Activated naive CD8-positive, alpha-beta T cell treated with anti-CD3 and anti-CD28 coated beads for 36 hours (primary cell): ENCODE results near the gene WDR38. TPM values are rescaled to one million over a fixed set of nuclear protein-coding genes. Genes with fewer than 3 reads are reported as not detected.

ENCODE experiments used
- DNase-seq: peaks from one replicate; pipeline ENCODE4 v3.0.0; 2021
- H3K27ac Mint-ChIP-seq: one replicate; pipeline ENCODE4 v1.8.0; 2022; ENCODE audit warnings: mild to moderate bottlenecking, moderate library complexity, mixed read lengths
- H3K27me3 Mint-ChIP-seq: one replicate; pipeline ENCODE4 v1.8.0; 2022; ENCODE audit warnings: mild to moderate bottlenecking, mixed read lengths
- H3K36me3 Mint-ChIP-seq: one replicate; pipeline ENCODE4 v1.8.0; 2021; ENCODE audit warnings: mild to moderate bottlenecking, mixed read lengths
- H3K4me1 Mint-ChIP-seq: one replicate; pipeline ENCODE4 v1.8.0; 2021; ENCODE audit warnings: mixed read lengths
- H3K4me3 Mint-ChIP-seq: one replicate; pipeline ENCODE4 v1.8.0; 2022; ENCODE audit warnings: mild to moderate bottlenecking, moderate library complexity, mixed read lengths
- H3K9me3 Mint-ChIP-seq: one replicate; pipeline ENCODE4 v1.8.0; 2022; ENCODE audit warnings: mixed read lengths
- total RNA-seq, 2 experiments: library from RNA; stranded (reverse); gene quantifications; one replicate each; pipeline ENCODE4 v1.2.3, GENCODE V29; 2021

WDR38 gene, protein sequence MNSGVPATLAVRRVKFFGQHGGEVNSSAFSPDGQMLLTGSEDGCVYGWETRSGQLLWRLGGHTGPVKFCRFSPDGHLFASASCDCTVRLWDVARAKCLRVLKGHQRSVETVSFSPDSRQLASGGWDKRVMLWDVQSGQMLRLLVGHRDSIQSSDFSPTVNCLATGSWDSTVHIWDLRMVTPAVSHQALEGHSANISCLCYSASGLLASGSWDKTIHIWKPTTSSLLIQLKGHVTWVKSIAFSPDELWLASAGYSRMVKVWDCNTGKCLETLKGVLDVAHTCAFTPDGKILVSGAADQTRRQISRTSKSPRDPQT
- total RNA-seq: not detected

DNA sequence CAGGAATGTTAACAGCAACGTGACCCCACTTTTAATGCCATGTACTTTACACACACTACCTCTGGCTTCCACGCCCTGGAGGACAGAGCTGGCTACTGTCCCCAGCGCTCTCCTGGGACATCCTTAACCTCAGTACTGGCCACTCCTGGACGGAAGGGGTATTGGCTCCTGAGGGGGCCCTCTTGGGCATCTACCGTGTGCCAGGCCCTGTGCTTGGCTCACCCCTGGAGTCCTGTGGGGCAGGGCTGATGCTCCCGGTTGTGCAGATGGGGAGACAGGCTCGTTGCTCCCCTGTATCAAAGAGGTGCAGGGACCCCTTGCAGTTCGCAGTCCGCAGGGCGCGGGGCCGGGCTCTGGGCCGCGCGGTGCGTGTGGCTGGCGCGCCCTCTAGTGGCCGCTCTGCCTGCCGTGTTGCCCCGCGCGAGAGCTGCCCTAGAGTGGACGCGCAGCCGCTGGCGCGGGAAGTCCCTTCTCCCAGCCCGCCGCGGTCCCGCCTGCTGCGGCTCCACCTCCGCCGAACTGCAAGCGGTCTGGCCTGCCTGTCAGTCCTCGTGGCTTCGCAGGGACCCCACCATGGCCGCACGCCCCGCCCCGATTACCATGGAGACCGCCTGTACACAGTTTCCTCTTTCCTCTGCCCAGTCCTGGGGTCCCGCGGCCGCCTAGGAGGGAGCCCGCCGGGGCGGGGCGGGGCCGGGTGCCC lies at the start of gene WDR38:
Gene WDR38, plus strand, starts transcription at position 632 of the 703 bp plus-strand sequence. CDS start 72 bp downstream, outside the sequence.
- peak; percentile 86 for DNase-seq
- peaks cover 13% of the 10 kb centered on the region for H3K36me3 Mint-ChIP-seq
- H3K27ac Mint-ChIP-seq: no peak within 1 kb of the TSS
- H3K4me3 Mint-ChIP-seq: peak within 1 kb of the TSS; percentile 71
- H3K27me3 Mint-ChIP-seq: peaks cover 16% of the 10 kb centered on the region
- H3K4me1 Mint-ChIP-seq: peaks cover 16% of the 10 kb centered on the region
- H3K9me3 Mint-ChIP-seq: no peaks in the 10 kb centered on the region

DNA sequence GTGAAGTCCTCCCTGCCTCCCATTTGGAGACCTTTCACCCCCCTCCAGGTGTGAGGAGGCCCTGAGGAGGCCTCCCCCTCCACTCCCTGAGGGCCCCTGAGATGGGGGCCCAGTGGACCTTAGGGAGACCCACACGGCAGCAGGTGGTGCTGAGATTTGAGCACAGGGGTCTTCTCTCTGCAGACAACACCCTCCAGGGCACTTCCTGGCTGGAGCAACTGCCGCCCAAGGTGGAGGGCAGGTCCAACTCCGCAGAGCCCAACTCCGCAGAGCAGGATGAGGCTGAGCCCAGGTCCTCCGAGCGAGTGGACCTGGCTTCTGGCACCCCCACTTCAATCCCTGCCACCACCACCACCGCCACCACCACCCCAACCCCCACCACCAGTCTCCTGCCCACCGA lies 49.3 kb upstream of the WDR38 start:
- H3K27me3 Mint-ChIP-seq: peaks cover 15% of the 10 kb centered on the region
- no peaks in the 10 kb centered on the region for H3K36me3 Mint-ChIP-seq
- DNase-seq: no peak
- no peak overlapping the region for H3K27ac Mint-ChIP-seq
- no peaks in the 10 kb centered on the region for H3K4me1 Mint-ChIP-seq
- H3K4me3 Mint-ChIP-seq: no peak overlapping the region
- H3K9me3 Mint-ChIP-seq: no peaks in the 10 kb centered on the region

DNA sequence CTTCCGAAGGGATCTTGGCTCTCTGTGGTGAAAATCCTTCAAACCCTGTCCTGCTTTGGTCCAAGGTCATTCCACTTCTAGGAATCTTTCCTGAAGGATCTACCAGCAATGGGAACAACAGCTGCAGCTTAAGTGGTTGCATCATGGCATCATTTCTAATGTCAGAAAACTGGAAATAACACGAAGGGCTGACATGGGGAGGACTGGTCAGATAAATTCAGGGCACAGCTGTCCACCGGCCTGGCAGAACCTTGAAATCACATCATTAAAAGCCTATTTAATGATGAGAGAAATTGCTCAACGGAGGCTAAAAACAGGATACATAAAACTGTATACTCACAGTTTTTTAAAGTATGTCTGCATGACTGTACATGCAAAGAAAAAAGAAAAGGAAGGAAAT lies 48.1 kb upstream of the WDR38 start:
- Mint-ChIP-seq H3K27ac (no peak overlapping the region), H3K9me3 (no peaks in the 10 kb centered on the region), H3K27me3 (peaks cover 9% of the 10 kb centered on the region), H3K36me3 (no peaks in the 10 kb centered on the region), H3K4me3 (no peak overlapping the region), H3K4me1 (no peaks in the 10 kb centered on the region)
- DNase-seq: no peak

DNA sequence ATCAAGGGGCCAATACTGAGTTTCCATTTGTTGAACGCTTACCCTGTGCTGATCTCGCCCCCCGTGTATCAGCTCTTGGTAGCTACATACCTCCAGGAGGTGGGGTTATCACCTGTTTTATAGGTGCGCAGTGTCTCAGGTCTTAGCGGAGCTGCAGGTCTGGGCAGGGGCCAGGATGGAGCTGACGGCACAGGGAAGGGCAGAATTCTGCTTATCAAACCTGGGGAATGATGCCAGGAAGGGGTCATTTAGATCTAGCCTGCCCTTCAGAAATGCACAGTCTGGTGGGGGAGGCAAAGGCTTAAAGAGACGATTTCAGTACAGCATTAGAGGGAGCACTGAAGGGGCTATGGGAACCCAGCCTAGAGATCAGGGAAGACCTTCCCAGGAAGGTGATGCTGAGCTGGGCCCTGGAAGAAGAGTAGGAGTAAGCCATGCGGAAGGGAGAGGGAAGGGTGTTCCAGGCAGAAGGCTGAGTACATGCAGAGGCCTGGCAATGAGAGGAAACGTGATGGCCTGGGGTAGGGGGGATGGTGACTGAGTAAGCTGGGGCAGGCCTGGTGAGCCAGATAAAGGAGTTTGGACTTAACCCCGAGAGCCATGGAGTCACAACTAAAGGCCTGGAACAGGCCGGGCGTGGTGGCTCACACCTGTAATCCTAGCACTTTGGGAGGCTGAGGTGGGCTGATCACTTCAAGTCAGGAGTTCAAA lies 44.9 kb upstream of the WDR38 start:
- no peak for DNase-seq
- Mint-ChIP-seq H3K4me1 (no peaks in the 10 kb centered on the region), H3K4me3 (no peak overlapping the region), H3K27me3 (peaks cover 4% of the 10 kb centered on the region), H3K27ac (no peak overlapping the region), H3K36me3 (no peaks in the 10 kb centered on the region), H3K9me3 (no peaks in the 10 kb centered on the region)

DNA sequence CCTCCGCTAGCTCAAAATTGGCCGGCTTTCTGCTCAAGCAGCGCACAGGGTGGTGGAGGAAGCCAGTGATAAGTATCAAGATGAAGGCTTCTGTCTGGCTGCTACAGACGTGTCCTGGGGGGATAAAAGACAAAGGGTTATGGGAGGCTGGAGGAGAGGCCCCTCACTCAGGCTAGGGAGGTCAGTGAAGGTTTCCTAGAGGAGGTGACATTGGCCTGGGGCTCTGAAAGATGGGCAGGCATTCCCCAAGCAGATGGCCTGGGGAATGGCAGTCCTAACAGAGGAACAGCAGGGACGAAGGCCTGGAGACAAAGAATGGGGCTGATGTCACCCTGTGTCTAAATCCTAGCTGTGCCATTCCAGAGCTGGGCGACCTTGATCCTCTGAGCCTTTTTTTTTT lies 44.0 kb upstream of the WDR38 start:
- Mint-ChIP-seq H3K27ac (no peak overlapping the region), H3K4me3 (no peak overlapping the region), H3K9me3 (no peaks in the 10 kb centered on the region), H3K27me3 (peaks cover 4% of the 10 kb centered on the region), H3K4me1 (no peaks in the 10 kb centered on the region), H3K36me3 (no peaks in the 10 kb centered on the region)
- no peak for DNase-seq

DNA sequence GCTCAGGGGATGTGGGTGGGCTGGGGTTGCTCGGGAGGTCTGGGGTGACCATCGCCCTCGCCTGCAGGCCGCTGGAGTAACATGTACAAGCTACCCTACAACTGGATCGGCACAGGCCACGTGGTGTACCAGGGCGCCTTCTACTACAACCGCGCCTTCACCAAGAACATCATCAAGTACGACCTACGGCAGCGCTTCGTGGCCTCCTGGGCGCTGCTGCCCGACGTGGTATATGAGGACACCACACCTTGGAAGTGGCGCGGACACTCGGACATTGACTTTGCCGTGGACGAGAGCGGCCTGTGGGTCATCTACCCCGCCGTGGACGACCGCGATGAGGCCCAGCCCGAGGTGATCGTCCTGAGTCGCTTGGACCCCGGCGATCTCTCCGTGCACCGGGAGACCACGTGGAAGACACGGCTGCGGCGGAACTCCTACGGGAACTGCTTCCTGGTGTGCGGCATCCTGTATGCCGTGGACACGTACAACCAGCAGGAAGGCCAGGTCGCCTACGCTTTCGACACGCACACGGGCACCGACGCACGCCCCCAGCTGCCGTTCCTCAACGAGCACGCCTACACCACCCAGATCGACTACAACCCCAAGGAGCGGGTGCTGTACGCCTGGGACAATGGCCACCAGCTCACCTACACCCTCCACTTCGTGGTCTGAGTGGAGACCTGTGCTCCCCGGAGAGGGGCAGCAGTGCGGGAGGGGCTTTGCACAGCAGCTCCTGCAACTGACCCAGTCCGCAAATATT lies 43.3 kb upstream of the WDR38 start:
- Mint-ChIP-seq H3K4me3 (no peak overlapping the region), H3K36me3 (no peaks in the 10 kb centered on the region), H3K27ac (no peak overlapping the region), H3K27me3 (peaks cover 3% of the 10 kb centered on the region), H3K4me1 (no peaks in the 10 kb centered on the region), H3K9me3 (no peaks in the 10 kb centered on the region)
- no peak for DNase-seq

DNA sequence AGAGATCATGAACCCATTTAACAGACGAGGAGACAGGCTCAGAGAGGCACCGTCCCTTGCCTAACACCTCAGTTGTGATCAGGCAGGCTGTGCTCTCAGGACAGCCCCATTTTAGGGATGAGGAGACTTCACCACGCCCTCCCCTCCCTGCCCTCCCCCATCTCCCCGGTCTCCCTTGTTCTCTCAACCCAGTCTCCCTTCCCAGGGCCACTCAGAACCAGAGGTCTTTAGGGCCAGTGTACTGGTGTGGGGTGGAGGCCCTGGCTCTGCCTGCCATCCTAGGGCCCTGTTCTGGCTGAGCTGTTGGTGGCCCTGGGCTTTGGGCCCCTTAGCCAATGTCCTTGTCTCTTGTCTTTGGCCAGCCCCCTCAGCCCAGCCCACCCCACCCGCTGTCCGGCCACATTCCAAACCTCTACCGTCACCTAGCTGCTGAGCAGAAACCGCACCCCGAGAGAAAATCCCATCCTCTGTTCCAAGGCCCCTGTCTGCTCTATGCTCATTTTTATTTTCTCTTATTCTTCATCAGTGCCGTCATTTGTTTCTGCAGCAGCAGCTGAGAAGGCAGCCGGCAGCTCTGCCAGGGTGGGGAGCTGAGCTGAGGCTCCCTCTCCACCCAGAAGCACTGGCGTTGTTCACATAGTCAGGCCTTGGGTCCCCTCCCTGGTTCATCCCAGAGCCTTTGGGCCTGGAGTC lies 42.5 kb upstream of the WDR38 start:
- H3K36me3 Mint-ChIP-seq: no peaks in the 10 kb centered on the region
- H3K27me3 Mint-ChIP-seq: no peaks in the 10 kb centered on the region
- DNase-seq: no peak
- no peaks in the 10 kb centered on the region for H3K4me1 Mint-ChIP-seq
- H3K27ac Mint-ChIP-seq: no peak overlapping the region
- H3K9me3 Mint-ChIP-seq: no peaks in the 10 kb centered on the region
- H3K4me3 Mint-ChIP-seq: no peak overlapping the region

DNA sequence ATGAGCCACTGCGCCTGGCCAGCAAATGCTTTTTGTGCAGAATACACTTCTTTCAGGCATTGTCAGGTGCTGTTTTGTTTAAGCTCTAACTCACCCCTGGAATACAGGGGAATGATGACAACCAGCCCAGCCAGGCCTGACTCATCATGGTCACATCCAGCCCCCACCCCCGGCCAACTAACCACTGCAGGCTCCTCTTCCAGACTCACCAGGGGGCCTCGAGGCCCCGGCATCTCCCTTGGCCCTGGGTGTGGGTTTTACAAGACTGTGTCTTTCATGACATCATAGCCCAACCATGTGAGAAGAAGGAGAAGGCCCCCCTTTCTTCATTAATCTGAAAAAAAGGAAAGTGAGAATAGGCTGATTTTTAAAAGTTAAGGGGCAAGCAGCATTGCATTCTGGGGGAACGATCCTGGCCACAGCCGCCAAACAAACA lies 40.8 kb upstream of the WDR38 start:
- peak; percentile 14 for DNase-seq
- Mint-ChIP-seq H3K27me3 (peaks cover 7% of the 10 kb centered on the region), H3K4me3 (no peak overlapping the region), H3K9me3 (no peaks in the 10 kb centered on the region), H3K27ac (no peak overlapping the region), H3K4me1 (no peaks in the 10 kb centered on the region), H3K36me3 (no peaks in the 10 kb centered on the region)

DNA sequence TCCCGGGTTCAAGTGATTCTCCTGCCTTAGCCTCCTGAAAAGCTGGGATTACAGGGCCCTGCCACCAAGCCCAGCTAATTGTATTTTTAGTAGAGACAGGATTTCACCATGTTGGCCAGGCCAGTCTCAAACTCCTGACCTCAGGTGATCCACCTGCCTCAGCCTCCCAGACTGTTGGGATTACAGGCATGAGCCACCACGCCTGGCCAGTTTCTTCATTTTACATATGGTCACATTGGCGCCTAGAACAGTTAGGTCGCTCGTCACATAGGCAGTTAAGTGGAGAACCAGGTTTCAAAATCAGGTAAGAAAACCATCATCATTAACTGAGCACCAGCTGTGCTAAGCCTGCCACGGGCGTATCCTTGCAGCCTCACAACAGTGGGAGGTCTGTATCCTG lies 40.2 kb upstream of the WDR38 start:
- Mint-ChIP-seq H3K36me3 (no peaks in the 10 kb centered on the region), H3K27me3 (peaks cover 10% of the 10 kb centered on the region), H3K4me1 (peaks cover 1% of the 10 kb centered on the region), H3K27ac (no peak overlapping the region), H3K4me3 (no peak overlapping the region), H3K9me3 (no peaks in the 10 kb centered on the region)
- no peak for DNase-seq

DNA sequence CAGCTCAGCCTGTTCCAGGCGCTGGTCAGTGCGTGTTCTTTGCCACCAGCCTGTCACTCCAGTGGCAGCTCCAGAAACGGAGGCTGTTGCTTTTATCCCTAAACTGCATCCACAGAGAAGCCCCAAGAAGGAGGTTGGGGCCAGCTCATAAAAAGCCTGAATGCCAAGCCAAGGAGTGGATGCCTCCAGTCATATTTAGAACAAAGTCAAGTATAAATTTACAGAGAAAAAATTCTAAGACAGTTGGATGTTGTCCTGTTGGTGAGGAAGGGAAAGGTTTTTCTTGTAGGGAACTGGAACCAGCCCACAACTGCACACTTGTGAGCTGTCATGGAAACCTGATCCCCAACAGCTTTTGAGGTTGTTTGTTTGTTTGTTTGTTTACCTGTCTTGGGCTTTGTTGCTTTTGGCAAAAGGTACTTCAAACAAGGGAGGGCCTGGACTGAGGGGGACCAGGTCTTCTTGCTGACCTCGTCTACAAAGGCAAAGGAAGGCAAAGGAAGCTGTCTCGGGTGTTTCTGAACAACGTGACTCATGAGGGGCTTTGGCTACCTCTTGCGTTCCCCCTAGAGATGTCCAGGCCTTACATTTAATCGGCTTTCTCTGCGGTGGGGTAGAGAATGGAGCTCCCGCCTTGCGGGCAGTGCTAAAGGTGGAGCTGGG lies 39.6 kb upstream of the WDR38 start:
- no peak overlapping the region for H3K4me3 Mint-ChIP-seq
- peaks cover 7% of the 10 kb centered on the region for H3K4me1 Mint-ChIP-seq
- H3K27ac Mint-ChIP-seq: no peak overlapping the region
- no peaks in the 10 kb centered on the region for H3K36me3 Mint-ChIP-seq
- DNase-seq: no peak
- H3K27me3 Mint-ChIP-seq: peaks cover 16% of the 10 kb centered on the region
- no peaks in the 10 kb centered on the region for H3K9me3 Mint-ChIP-seq

DNA sequence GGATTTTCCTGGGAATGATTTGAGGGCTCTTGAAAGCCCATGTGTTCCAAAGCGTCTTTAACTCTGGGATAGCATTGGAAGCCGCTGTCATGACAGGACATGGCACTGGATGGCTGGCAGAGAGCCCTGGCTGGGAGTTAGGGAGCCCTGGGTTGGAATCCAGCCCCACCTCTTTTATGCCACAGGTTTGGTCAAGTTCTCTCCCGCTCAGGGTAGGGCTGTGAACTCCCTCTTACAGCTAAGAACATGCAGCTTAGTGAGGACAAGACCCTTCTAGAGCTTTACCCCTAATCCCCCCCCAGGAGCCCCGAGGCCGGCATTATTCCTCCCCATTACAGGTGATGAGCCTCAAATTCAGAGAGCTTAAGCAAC lies 39.1 kb upstream of the WDR38 start:
- no peak overlapping the region for H3K27ac Mint-ChIP-seq
- no peaks in the 10 kb centered on the region for H3K9me3 Mint-ChIP-seq
- no peak overlapping the region for H3K4me3 Mint-ChIP-seq
- peaks cover 9% of the 10 kb centered on the region for H3K4me1 Mint-ChIP-seq
- no peak for DNase-seq
- H3K27me3 Mint-ChIP-seq: peaks cover 18% of the 10 kb centered on the region
- no peaks in the 10 kb centered on the region for H3K36me3 Mint-ChIP-seq

DNA sequence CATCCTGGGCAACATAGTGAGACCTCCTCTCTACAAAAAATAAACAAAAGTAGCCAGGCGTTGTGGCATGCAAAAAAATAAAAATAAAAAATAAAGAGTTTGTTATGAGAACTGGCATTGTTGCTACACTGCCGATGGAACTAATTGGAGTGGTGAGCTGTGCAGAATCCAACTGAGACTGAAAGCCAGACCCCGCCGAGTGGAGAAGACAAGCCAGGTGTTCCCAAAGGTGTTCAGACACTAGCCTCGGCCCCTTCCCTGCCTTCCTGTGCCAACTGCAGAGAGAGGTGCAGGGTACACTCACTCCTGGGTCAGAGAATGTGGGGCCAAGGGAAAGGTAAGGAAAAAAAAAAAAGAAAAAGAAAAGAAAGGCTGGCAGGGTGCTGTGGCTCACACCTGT lies 37.7 kb upstream of the WDR38 start:
- Mint-ChIP-seq H3K4me1 (peaks cover 9% of the 10 kb centered on the region), H3K9me3 (no peaks in the 10 kb centered on the region), H3K4me3 (no peak overlapping the region), H3K27ac (no peak overlapping the region), H3K27me3 (peaks cover 18% of the 10 kb centered on the region), H3K36me3 (no peaks in the 10 kb centered on the region)
- no peak for DNase-seq

DNA sequence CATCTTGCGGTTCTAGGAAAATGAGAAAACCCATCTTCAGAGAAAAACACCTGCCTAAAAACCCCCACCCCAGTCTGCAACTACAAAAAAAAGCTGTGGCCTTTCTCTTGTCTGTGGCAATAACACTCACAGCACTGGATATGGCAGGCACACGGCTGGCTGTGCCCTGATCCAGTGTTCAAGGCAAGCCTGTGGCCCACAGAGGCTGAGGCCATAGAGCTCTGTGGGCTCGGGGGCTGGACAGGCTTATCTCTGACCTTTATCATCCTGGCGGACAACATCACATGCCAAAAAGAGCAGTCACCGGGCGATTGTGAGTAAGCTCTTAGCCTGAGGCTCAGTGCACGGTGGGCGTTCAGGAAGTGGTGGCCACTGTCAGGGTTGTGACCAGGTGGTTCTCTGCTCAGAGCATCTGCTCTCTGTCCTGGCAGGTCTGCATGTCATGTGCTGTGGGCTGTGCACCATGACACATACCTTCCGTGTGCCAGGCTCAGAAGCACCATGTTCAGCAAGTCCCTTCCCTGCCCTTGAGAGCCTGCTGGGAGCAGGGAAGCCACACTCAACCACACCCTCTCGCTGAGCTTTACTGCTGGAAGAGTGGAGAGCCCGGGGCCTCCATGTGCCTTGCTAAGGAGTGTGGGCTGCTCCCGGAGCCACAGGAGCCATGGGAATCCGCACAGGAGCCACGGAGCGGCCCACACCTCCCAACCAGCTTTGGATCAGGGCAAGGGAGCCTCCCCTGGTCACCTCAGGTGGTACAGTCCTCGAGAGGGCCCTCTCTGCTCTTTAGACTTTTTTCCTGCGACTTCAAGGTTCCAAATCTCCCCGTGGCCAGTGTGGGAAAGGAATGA lies 34.6 kb upstream of the WDR38 start:
- Mint-ChIP-seq H3K9me3 (no peaks in the 10 kb centered on the region), H3K4me3 (peak overlapping the region; percentile 8), H3K4me1 (peaks cover 9% of the 10 kb centered on the region), H3K36me3 (no peaks in the 10 kb centered on the region), H3K27me3 (peaks cover 27% of the 10 kb centered on the region), H3K27ac (peak overlapping the region; percentile 34)
- DNase-seq: peak; percentile 60
